HepG2 (cell line): ENCODE data around the gene C22orf31. TPM values are rescaled to one million over a fixed set of nuclear protein-coding genes. Genes with fewer than 3 reads are reported as not detected.

ENCODE experiments used
- BCL6 ChIP-seq: IDR thresholded peaks from 2 replicates; pipeline ENCODE4 v1.6.1; 2016; ENCODE audit warnings: missing genetic modification reagents, missing compliant biosample characterization
- BRF2 ChIP-seq: sonication (generic); formaldehyde crosslinking; IDR thresholded peaks from 2 replicates; pipeline ENCODE4 v1.8.1; 2022; ENCODE audit warnings: mild to moderate bottlenecking, missing genetic modification reagents
- CC2D1A ChIP-seq: sonication (generic); formaldehyde crosslinking; IDR thresholded peaks from 2 replicates; pipeline ENCODE4 v1.8.1; 2023; ENCODE audit warnings: mild to moderate bottlenecking, missing genetic modification reagents
- ETV5 ChIP-seq: IDR thresholded peaks from 2 replicates; pipeline ENCODE4 v1.6.1; 2018; ENCODE audit warnings: missing biosample characterization, missing genetic modification reagents, inconsistent platforms, borderline replicate concordance
- GATAD1 ChIP-seq: IDR thresholded peaks from 2 replicates; pipeline ENCODE4 v1.6.1; 2016; ENCODE audit warnings: missing genetic modification reagents, missing compliant biosample characterization
- GRHL1 ChIP-seq: sonication (generic); formaldehyde crosslinking; conservative IDR thresholded peaks from 2 replicates; pipeline ENCODE4 v1.8.0; 2022; ENCODE audit warnings: missing genetic modification reagents
- HMGA1 ChIP-seq: sonication (generic); formaldehyde crosslinking; conservative IDR thresholded peaks from 2 replicates; pipeline ENCODE4 v1.4.0; 2020; ENCODE audit warnings: missing genetic modification reagents
- ISX ChIP-seq: sonication (generic); formaldehyde crosslinking; conservative IDR thresholded peaks from 2 replicates; pipeline ENCODE4 v1.5.0; 2020; ENCODE audit warnings: missing genetic modification reagents
- JUND ChIP-seq: sonication (generic); formaldehyde crosslinking; IDR thresholded peaks from 2 replicates; pipeline ENCODE4 v1.8.0; 2022; ENCODE audit warnings: mild to moderate bottlenecking, missing genetic modification reagents
- POLR2AphosphoS5 ChIP-seq: IDR thresholded peaks from 2 replicates; pipeline ENCODE4 v1.6.1; 2012; ENCODE audit warnings: low read depth, low read length
- POLR2G ChIP-seq: fragments of 200-400 bp; formaldehyde crosslinking; IDR thresholded peaks from 2 replicates; pipeline ENCODE4 v1.6.1; 2018; ENCODE audit warnings: mild to moderate bottlenecking, low read depth, low read length, moderate library complexity
- RCOR2 ChIP-seq: IDR thresholded peaks from 2 replicates; pipeline ENCODE4 v1.6.1; 2016; ENCODE audit warnings: missing biosample characterization, missing genetic modification reagents
- SP5 ChIP-seq: IDR thresholded peaks from 2 replicates; pipeline ENCODE4 v1.6.1; 2016; ENCODE audit warnings: low read depth, borderline replicate concordance
- STAG1 ChIP-seq: sonication (generic); formaldehyde crosslinking; IDR thresholded peaks from 2 replicates; pipeline ENCODE4 v1.4.0; 2020; ENCODE audit warnings: missing genetic modification reagents
- ZFP36 ChIP-seq: fragments of 150-350 bp; IDR thresholded peaks from 2 replicates; pipeline ENCODE4 v1.6.1; 2018; ENCODE audit warnings: borderline replicate concordance, low read length, low read depth; ENCODE audit not compliant: partially characterized antibody
- ZFX ChIP-seq: sonication (generic); formaldehyde crosslinking; IDR thresholded peaks from 2 replicates; pipeline ENCODE4 v1.4.0; 2020; ENCODE audit warnings: mild to moderate bottlenecking, low read depth, missing genetic modification reagents, moderate library complexity
- ZNF225 ChIP-seq: sonication (generic); formaldehyde crosslinking; IDR thresholded peaks from 2 replicates; pipeline ENCODE4 v1.4.0; 2020; ENCODE audit warnings: mild to moderate bottlenecking, missing genetic modification reagents
- ZNF234 ChIP-seq: sonication (generic); formaldehyde crosslinking; conservative IDR thresholded peaks from 2 replicates; pipeline ENCODE4 v1.5.1; 2020; ENCODE audit warnings: mild to moderate bottlenecking, missing genetic modification reagents
- ZNF644 ChIP-seq: IDR thresholded peaks from 2 replicates; pipeline ENCODE4 v1.6.1; 2016; ENCODE audit warnings: low read depth
- ZNF691 ChIP-seq: sonication (generic); formaldehyde crosslinking; IDR thresholded peaks from 2 replicates; pipeline ENCODE4 v1.4.0; 2020; ENCODE audit warnings: missing genetic modification reagents, low read depth, mild to moderate bottlenecking, borderline replicate concordance
- ZNF800 ChIP-seq: sonication (generic); formaldehyde crosslinking; IDR thresholded peaks from 2 replicates; pipeline ENCODE4 v1.4.0; 2020; ENCODE audit warnings: missing genetic modification reagents
- polyA plus RNA-seq, 8 experiments: library from polyadenylated mRNA; depleted of rRNA in 3 of 8; stranded (reverse) in 7 of 8; unstranded in 1 of 8; fragments of >200 nt; fragmentation: Illumina TruSeq in 4 of 8; extraction: Trizol in 4 of 8; gene quantifications; 2 replicates each; pipeline versions ENCODE4 v1.2.1 to v1.2.3, GENCODE V29; 2011 to 2016; ENCODE audit warnings: low read depth in 4 of 8, missing spikeins in 1 of 8, mixed read lengths in 1 of 8; ENCODE audit not compliant: insufficient read depth in 1 of 8
- total RNA-seq, 5 experiments: library from RNA; depleted of rRNA; stranded (reverse); fragments of >200 nt; fragmentation: Illumina TruSeq; extraction: Trizol; gene quantifications; 2 replicates each; pipeline ENCODE4 v1.2.3, GENCODE V29; 2016; ENCODE audit warnings: low read depth in 1 of 5
- TF ChIP-seq, protein P1 (sequence below): sonication (generic); formaldehyde crosslinking; IDR thresholded peaks from 2 replicates; pipeline ENCODE4 v1.4.0; 2020; ENCODE audit warnings: missing genetic modification reagents
- TF ChIP-seq, protein P2 (sequence below): sonication (generic); formaldehyde crosslinking; IDR thresholded peaks from 2 replicates; pipeline ENCODE4 v1.4.0; 2020; ENCODE audit warnings: mild to moderate bottlenecking, missing genetic modification reagents

C22orf31 gene
- total and polyA plus RNA-seq, 2 of the 13 experiments (the other 11 are each of a cell fraction or from before 2014, with no cell fraction given) = not detected

DNA sequence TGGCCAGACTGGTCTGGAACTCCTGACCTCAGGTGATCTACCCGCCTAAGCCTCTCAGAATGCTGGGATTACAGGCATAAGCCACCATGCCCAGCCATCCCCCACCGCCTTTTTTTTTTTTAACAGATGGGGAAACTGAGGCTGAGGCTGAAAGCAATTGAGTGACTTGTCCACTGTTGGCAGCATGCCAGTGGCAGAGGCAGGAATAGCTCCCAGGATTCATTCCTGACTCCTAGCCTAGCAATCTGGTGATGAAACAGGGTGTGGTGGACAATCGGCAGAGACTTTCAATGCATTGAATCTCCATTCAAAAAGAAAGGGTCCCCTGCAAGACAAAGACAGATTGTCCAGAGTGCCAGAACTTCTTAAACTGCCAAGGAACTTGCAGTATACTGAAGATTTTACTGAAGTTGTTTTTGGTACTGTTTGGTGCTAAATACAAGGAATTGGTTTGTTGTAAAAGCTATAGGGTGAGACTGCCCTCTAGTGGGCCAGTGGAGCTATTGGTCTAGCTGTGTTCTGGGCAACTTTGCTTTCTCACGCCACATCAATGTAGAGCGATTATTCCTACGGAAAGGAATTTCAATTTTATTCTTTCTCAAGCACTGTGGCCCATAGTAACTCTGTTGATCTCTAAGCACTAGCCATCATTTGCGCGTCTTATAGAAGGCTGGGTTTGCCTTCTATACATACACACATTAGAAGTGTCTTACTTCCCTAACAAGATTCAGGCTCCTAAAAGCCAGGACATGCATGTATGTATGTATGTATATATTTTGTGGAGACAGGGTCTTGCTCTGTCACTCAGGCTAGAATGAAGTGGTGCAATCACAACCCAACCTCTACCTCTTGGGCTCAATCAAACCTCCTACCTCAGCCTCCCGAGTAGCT, 21.0 kb downstream of the C22orf31 start (continued):
- TF ChIP-seq, protein P1, sequence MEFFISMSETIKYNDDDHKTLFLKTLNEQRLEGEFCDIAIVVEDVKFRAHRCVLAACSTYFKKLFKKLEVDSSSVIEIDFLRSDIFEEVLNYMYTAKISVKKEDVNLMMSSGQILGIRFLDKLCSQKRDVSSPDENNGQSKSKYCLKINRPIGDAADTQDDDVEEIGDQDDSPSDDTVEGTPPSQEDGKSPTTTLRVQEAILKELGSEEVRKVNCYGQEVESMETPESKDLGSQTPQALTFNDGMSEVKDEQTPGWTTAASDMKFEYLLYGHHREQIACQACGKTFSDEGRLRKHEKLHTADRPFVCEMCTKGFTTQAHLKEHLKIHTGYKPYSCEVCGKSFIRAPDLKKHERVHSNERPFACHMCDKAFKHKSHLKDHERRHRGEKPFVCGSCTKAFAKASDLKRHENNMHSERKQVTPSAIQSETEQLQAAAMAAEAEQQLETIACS = no peak
- TF ChIP-seq ZFX = no peak
- no peak for TF ChIP-seq ZNF644 (CRISPR knock-in tag)
- no peak for TF ChIP-seq ZNF800
- TF ChIP-seq HMGA1 (CRISPR knock-in tag) = no peak
- no peak for TF ChIP-seq GRHL1 (CRISPR knock-in tag)
- no peak for TF ChIP-seq ZFP36
- TF ChIP-seq JUND = no peak
- TF ChIP-seq BRF2 (CRISPR knock-in tag) = no peak
- no peak for TF ChIP-seq POLR2AphosphoS5
- 0 out of 2 replicates have a peak, but pooled peaks have one; percentile 10 for TF ChIP-seq BCL6 (CRISPR knock-in tag)
- TF ChIP-seq GATAD1 (CRISPR knock-in tag) = no peak
- no peak for TF ChIP-seq ISX (CRISPR knock-in tag)
- no peak for TF ChIP-seq ETV5
- TF ChIP-seq POLR2G = 0 out of 2 replicates have a peak, but pooled peaks have one; percentile 1
- TF ChIP-seq ZNF691 (CRISPR knock-in tag) = 0 out of 2 replicates have a peak, but pooled peaks have one; percentile 18
- no peak for TF ChIP-seq CC2D1A (CRISPR knock-in tag)
- TF ChIP-seq RCOR2 (CRISPR knock-in tag) = 0 out of 2 replicates have a peak, but pooled peaks have one; percentile 27
- peak; percentile 92 for TF ChIP-seq STAG1 (CRISPR knock-in tag)
- TF ChIP-seq SP5 (CRISPR knock-in tag) = no peak
- TF ChIP-seq, protein P2, sequence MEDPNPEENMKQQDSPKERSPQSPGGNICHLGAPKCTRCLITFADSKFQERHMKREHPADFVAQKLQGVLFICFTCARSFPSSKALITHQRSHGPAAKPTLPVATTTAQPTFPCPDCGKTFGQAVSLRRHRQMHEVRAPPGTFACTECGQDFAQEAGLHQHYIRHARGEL (CRISPR knock-in tag) = no peak
- no peak for TF ChIP-seq ZNF234 (CRISPR knock-in tag)
- no peak for TF ChIP-seq ZNF225
